Activated gamma-delta T cell treated with anti-CD3 and anti-CD28 coated beads, Interleukin-2, amount 50 U/mL, for 16 hours (primary cell): ENCODE results near the gene MYOM1.

Source experiments
- DNase-seq: peaks from one replicate; pipeline ENCODE4 v3.0.0-alpha.2; 2020; ENCODE audit warnings: low read depth

MYOM1 gene

DNA sequence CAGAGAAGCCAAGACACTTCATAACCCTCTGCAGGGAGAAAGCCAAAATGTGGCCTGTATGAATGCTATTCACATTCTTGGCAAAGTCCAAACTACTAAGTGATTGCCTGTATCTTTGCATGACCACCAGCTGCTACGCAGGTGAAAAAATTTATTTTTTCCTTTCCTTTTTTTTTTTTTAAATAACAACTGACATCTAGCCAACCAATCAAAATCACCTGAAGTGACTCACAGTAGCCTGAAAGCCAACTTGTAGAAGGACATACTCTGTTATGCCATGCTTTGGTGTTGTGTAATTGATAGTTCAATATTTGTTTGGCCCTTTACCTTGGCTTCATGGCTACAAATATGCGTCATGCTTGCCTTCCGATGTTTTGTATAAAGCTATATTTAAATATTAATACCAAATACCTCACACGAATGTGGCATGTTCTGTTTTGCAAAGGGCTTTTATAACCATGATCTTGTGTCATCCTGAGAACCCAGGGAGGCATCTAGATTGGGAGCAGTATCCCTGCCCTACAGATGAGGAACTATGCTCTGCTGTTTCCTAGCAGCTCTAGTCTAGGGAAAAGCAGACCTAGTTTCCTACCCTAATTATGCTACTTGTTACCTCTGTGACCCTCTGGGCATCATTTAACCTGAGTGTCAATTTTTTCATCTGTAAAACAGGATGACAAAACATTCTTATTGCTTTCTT, 102.1 kb downstream of the MYOM1 start:
- no peak for DNase-seq

DNA sequence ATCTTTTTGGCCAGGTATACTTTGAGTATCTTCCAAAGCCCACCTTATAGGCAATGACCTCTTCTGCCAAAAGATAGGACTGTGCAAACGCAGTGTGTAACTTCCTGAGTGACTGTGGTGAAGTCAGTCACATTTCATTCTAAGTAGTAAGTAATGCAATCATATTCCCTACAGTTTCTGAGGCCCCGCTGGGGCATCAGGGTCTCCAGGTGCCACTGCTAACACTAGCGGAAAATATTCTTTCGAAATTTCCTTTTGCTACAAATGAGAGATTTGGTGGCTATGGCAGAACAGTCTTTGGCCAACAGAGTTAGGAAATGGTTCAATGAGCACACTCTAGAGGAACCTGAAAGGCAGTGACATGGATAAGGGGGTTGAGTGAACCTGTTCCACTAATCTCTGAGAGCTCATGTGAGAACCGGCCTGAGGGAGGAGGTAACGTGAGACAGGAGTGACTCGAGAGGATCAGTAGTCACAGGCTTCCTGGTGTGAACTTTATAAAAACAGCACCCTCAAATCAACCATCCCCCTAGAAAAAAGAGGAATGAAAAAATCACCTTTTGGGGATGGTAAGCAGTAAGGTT, 104.2 kb downstream of the MYOM1 start:
- DNase-seq: no peak

DNA sequence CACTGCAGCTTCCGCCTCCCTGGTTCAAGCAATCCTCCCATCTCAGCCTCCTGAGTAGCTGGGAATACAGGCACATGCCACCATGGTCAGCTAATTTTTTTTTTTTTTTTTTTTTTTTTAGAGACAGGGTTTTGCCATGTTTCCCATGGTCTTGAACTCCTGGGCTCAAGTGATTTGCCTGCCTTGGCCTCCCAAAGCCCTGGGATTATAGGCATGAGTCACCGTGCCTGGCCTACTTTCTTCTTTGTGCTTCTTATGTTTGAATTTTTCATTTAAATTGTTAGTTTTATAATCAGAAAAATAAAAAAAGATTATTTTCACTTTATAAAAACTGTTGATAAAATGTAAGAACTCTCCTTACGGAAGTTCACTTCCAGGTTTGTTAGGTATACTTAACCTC, 105.3 kb downstream of the MYOM1 start:
- no peak for DNase-seq

DNA sequence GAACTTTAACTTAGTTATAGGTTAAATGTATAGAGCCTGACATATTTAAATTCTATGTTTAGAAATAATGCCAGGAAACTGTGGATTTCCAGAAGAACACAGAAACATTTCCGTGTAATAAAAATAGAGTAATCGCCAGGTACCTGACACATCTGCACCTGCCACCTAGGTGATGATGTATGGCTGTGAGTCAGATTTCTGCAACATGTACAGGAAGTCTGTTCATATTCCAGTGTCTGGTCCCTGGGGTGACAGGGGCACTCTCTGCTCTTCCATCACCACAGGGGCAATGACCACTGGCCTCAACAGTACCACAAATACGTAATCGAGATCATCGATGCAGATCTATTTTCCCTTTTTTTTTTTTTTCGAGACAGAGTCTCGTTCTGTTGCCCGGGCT, 105.7 kb downstream of the MYOM1 start:
- no peak for DNase-seq

DNA sequence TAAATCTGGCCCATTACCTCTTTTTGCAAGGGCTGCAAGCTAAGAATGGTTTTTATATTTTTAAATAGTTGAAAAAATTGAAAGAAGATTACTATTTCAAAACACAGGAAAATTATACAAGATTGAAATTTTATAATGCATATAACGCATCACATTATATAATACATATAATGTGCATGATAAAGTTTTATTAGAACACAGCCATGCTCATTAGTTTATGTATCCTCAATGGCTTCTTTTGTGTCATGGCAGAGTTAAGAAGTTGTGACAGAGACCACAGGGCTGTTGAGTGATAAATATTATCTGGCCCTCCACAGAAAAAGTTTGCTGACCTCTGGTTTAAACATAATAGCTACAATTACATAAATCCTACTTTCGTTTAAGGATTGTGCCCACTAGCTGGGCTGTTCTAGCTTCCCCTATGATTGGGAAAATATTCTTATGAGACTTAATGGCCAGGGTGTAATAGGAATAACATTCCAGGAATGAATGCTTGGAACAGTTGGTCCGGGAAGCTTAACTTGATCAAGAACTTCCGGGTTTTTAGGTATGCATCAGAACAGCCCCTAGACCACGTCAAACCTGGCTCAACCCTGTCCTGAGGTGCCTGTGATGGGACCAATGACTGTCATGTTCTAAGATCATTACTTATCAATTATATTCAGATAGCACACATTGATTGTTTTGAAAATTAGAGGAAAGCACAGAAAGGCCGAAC, 108.1 kb downstream of the MYOM1 start:
- no peak for DNase-seq

DNA sequence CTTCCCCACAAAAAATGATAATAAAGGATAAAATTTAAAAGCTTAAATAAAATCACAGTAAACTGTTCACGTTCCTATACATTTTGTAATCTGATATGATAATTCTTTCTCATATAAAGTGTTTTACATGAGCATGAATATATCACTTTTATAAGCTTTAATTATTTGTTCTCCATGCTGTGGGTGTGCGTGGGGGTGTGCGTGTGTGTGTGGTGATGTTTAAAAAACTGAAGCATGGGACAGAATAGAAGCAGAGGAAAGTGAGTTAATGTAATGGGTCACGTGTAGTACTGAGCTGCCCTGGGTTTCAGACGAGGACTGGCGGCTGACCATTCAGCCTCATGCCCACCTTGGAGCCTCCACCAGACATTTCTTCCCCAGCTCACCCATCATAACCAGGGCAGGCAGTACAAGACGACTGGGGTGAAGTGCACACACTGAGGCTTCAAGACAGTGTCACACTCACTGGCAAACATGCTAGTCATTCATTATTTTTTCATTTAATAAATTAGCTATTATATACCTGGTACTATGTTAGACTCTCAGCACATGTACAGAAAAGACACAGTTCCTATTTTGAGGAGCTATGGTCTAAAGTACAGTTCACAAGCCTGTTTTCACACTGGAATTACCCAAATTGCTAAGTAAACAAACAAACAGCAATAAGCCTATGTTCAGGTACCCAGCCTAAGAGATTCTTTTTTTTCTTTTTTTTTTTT, 109.6 kb downstream of the MYOM1 start:
- DNase-seq: no peak

DNA sequence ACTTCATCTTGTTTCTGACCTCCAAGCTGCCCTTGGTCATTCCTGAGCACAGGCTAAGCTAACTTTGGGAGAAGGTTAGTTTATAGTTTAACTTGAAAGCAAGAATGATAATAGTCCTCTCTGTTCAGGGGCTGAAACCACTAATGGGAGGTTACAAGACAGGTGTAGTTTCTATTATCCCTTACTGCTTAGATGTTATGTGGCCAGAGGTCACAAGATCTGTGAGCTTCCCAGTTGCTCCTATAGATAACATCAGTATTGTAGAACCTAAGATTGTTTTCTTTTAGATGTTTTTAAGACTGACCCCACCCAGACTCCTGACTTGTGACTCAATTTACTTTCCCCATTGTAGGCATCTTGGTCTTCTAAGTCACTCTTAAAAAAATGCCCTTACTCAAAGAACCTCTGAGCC, 112.0 kb downstream of the MYOM1 start:
- no peak for DNase-seq

DNA sequence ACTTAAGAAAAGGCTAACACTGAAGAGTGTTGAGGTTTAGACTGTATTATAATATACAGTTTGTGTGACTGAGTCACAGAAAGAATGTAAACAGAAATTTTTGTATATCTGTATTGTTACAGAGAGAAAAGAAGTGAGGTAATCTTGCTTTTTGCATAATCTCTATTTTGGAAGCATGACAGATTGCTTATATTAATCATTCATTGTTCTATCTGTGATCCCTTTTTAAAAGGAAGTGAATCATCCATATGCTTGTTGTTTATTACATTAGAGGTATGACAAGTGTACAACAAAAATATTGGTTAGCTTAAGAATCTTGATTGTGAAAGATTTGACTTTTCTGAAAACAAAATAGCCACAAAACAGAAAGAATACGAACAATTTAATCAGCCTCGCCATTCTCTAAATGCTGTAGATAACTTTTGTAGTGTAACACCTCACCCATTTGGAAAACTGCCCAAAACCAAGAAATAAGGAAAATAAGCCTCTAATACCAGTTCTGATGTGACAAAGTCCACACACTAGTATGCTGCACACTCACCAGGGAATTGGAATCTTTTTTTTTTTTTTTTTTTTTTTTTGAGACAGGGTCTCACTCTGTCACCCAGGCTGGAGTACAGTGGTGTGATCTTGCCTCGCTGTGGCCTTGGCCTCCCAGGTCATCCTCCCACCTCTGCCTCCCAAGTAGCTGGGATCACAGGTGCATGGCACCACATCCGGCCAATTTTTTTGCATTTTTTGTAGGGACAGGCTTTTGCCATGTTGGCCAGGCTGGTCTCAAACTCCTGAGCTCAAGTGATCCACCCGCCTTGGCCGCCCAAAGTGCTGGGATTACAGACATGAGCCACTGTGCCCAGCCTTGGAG, 115.3 kb downstream of the MYOM1 start:
- DNase-seq: no peak

DNA sequence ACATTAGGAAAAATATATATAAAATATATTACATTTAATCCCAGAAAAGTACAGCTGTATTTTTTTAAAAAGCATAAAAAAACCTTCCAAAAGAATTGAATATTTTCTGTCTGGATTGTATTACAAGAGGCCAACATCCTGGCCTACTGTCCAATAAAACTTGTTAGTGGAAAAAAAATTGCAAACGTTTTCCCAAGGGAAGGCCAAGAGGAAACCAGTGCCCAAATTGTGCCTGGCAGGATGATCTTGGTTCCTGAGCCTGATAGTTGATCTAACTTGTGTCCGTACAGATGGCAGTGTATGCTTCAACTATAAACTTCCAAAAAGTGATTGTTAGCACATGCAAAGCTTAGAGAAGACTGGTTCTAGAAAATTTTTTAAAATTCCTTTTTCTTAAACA, 116.2 kb downstream of the MYOM1 start:
- no peak for DNase-seq

DNA sequence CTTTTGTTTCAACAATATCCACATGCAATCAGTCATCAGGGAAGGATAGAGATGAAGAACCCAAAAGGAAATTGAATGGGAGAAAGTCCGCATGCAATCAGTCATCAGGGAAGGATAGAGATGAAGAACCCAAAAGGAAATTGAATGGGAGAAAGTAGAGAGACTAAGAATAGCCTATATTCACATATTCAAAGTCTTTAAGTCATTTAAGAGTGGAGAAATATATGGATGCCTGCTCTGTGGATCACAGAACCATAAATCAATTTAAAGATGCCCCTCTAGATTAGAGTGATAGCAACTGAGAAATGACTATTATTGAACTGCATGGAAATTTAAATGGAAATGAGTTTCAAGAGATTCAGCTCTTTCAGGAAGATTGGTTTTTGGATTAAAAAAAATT, 116.8 kb downstream of the MYOM1 start:
- no peak for DNase-seq

DNA sequence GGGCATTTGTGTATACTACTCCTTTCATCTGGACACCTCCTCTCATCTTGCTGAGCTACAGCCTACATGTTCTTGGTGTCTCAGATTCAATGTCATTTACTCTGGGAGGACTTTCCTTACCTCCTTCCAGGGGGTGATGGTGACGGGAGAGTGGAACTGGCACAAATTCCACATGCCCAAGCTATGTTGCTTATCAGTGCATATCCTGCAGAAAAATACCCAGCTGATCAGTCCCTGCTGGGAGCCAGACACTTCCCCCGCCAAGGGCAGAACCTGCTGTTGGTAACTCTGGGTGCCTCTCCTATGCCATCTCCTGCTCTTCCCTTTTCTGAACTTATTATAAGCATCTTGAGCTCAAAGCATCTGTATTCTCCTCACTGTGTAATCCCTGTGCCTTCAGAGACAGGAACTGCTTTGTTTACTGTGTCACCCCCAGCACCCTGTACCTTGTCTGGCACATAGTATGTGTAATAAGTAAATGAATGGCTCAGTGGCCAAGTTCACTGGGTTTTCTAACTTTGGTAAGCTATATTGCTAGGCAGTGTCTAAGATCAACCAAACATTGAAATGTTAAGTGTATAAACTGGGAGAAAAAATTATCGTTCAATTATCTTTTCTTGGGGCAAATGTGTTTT, 119.2 kb downstream of the MYOM1 start:
- no peak for DNase-seq

DNA sequence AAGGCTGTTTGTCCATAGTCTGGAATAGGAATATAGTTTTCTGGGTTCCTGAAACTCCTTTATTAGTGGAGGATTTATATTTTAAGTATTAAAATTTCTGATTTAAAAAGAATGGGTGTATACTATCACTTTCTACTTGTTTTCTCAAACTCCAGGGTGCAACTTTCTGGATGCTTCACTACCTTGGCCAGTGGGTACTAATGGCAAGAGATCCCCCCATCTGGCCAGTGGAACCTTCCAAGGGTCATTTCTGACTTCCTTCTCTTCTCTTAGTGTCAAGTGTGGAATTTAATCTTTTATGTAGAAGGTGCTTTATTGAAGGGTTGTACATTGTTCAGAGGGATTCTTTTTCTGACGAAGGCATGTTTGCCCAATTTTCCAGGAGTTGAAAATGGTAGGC, 120.4 kb downstream of the MYOM1 start:
- DNase-seq: no peak

DNA sequence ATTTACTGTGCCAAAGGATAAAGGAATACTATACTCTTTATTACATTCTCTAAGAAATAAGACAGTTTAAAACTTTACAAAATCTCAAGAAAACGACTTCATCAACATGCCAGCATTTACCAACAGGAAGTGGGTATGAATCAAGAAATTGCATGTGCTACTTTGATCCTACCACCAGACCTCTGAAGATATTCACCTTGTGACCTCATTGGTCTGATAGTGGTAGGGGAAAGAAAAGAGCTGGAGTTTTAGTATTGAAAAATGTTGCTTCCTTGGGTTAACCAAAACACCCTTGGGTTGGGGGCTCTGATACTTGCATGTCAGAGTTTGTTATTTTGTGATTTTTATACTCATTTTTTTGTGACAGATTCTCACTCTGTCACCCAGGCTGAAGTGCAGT, 122.7 kb downstream of the MYOM1 start:
- no peak for DNase-seq

DNA sequence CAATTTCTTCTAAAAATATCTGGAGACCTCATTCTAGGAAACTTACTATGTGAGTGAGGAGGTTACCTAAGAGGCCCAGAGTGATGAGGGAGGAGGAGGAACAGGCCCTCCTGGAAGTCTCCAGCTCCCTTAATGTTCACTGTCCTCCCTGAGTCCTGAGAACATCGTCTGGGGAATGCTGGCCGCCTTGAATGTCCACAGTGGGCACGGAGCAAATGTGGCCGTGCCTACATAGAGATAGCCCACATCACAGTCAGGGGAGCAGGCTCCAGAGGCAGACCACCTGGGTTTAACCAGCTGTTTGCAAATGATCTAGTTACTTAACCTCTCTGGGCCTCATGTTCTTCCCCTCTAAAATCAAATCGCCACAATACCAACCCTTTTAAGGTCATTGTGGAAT, 123.8 kb downstream of the MYOM1 start:
- no peak for DNase-seq

DNA sequence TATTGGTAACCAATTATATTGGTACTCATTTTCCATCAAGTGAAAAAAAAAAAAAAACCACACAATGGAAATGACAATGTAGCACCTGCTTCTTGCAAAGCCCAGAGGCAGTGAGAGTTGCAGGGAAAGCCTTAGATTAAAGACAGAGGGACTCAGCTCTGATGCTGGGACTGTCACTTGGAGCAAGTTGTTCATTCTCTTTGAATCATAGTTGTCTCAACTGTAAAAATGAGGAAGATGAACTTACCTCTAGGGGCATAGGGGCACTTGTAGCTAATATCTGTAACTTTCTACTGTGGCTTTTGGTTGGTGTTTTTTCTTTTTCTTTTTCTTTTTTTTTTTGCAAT, 125.5 kb downstream of the MYOM1 start:
- DNase-seq: no peak

DNA sequence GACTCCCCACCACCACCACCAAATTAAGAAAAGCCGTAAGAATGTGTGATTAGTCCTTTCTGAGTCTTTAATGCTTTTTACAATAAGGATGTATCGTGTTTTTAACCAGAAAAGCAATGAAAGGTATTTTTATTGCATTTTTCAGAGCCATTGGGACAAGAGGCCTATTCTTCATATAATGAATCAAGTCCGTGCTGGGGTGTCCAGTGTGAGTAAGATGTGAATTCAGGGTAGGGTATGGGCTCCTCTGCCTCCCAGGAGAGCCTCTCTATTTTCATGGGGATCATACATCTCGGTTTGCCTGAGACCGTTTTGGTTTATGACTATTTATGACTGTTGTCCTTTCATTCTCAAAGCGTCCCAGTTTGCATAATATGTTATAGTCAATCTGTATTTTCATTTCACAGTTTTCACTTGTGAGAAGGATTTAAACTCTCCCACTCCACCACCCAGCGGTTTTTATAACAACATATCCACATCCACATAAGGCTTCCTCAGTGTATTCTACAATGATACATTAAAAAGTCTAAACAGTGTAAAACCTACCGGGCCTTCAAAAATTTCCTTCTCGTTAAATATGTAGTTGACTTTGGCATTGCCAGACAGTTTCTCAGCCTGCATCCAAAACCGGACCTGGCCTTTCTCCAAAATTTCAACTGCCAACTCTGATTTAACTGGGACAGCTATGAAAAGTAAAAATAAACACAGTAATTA, 126.0 kb downstream of the MYOM1 start:
- no peak for DNase-seq

DNA sequence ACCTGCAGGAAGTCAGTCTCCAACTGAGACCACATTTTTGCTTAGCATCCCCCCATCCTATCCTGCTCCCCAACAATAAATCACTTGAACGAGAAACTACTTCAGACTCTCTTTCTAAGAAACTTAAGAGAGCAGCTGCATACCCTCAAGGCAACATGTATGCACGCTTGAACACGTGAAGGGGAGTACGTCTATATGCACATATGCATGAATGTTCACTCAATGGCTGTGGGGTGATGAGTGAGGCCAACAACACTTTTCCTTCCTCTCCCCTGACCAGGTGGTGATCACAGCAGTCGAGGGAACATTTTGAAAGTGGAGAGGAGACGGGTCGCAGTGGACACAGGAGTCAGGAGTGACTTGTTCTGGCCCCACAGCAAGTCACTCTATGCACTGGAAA, 127.0 kb downstream of the MYOM1 start:
- no peak for DNase-seq

DNA sequence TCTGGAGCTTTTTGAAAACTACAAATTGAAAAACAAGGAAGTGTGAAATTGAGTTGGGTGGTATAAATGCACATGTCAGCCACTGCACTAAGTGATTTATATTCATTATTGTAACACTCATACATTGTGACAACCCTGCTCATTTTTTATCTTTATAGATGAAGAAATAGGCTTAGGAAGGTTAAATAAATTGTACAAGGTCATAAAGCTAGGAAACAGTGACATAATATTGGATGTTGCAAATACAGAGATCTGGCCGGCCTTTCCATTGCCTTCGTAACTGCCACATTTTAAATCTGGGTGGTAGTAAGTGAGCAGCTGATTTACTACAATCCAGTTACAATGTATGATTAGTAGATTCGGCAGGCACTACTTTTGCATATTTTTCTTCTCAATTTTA, 130.2 kb downstream of the MYOM1 start:
- no peak for DNase-seq

DNA sequence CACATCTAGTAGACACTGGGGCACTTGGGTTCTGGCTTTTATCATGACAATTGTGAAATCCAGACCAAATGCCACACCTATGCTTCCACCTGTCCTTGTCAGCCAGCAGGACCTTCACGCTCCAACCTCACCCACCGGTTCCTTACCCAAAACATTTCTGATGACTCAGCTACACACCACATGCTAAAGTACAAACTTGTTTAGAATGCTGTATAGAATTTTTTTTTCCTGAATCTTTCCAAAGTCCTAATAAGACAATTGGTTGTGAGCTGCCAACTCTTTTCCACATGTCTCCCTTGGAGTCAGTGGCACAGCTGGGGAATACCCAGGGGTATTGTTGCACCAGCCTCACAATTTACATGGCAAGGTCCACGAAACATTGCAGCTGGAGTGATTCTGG, 131.3 kb downstream of the MYOM1 start:
- no peak for DNase-seq

DNA sequence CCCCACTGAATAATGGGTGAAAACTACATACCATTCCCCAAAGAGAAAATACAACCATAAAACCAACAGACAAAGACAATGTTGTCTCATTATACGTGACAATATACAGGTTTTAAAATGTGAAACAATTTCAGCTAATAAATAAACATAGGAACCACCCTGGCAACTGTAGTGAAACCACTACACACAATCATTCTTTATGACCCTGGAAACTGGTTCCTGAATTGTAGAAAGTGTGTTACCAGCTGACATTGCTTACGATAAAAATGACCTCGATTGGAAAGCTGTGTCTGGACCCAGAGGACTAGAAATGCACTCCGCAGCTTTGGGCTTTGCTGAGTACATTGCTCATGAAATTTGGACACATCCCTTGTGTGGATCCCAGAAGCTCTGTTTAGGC, 132.9 kb downstream of the MYOM1 start:
- DNase-seq: no peak

DNA sequence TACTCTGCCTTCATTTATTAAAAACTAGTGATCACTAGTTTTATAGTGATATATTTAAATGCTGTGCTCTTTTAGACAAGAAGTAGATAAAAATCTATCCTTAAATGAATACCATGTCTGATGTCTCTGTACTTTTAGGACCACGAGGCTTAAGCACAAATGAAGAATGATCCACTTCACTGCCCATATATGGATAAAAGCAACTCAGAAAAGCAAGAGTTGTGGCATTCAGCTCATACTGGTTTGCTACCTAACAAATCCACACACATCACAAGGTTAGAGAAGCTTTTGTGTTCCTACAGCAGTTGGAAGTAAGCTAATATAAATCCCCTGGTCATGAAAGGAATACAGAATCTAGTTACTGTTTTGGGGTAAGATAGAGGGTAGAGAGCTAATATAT, 134.2 kb downstream of the MYOM1 start:
- DNase-seq: no peak
